ENCODE results near the gene CBL.

CBL gene

DNA sequence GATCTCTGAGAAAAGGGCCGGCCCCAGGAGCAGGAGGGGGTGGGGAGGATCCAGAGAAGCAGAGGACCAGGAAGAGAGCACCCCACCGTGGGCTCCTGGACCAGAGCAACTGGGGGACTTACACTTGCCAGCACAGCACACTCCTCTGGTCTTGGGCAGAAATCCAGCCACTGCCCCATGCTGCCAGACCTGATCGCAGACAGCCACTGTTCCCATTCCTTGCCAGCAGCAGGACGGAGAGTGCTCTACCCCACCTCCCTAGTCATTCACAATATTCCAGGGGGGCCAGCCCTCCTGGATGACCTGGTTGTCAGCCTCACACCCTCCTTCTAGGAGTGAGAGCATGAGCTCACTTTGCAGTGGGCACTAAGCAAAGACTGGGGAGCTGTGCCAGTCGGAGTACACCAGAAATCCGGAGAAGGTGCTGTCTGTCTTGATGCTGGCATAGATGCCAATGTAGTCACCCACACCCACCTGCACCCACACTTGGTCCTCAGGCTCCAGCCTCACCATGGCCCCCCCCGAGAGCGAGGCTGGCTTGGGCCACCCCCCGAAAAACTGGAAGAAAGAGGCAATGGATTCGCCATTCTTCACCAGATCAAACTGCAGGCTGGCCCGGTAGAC is 132.9 kb downstream of the CBL start:
- no peak for TF ChIP-seq ZNF274 (IDR thresholded peaks at IDR 0.05; ENCODE audit: low read depth, low read length)
- H3K4me3 ChIP-seq (ENCODE audit: low read length), result no peak overlapping the region

DNA sequence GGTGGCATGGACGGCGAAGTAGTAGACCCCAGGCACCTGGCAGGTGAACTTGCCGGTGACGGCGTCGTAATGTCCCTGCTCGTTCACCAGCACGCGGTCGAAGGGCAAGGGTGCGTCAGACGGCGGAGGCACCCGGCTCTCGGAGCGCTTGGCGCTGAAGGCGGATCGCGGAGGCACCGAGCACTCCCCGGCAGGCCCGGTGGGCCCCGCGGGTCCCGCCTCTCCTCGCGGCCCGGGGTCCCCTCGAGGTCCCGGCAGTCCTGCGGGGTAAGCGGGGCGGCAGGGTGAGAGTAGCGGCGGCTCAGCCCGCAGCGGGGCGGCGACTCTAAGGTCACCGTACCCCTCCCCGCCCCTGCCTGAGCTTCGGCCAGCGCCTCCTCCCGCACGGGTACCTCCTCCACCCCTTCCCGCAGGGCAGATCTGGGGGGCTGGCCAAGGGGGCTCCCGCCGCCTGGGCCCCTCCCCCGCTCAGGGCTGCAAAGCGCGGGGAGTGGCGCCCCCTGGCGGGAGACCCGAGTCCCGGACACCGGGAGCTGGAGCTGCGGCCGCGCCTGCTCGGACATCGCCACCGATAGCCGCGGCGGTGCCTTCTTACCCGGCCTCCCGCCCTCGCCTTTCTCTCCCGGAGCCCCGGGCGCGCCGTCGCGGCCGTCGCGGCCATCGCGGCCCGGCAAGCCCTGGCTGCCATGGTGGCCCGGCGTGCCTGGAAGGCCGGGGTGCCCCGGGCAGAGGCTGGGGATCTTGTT is 133.6 kb downstream of the CBL start:
- no peak overlapping the region for H3K4me3 ChIP-seq (ENCODE audit: low read length)
- no peak for TF ChIP-seq ZNF274 (IDR thresholded peaks at IDR 0.05; ENCODE audit: low read depth, low read length)

DNA sequence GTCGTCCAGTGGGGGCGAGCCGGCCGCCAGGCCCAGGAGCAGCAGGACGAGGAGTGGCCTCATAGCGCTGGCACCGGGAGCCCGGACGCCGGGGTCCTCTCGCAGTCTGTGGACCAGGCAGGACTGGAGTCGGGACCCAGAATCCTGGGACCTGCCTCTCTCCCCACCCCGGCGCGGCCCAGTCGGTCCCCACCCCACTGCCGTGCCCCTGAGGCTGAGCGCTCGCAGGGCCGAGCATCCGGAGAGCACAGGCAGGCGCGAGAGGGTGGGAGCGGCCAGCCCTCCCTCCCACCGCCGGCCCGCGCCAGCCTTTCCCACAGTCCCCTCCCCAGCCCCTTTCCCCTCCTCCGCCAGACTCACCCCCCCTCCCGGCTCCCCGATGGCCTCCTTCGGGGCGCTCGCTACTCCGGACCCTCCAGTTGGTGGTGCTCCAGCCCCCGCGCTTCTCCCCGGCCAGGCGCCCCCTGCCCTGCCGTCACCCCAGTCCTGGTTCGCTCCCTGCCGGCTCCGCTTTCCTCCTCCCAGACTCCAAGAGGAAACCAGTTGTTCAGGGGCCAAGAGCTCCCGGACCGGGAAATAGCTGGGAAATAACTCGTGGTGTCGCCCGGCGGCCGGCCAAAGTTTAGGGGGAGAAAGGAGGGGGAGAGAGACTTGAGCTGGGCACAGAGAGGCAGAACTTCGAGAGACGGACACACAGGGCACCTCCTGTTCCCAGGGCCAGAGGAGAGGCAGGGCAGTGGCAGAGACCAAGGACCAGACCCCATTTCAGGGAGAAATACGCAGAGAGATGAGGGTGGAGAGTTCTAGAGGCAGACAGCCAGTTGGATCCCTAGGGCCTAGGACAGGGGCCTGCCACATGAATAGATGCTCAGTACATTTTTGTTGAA is 134.4 kb downstream of the CBL start, which contains the start of gene C1QTNF5:
Gene C1QTNF5, minus strand, starts transcription at position 549 of the 887 bp plus-strand sequence. Its CDS starts 486 bp downstream, at position 63.
- TF ChIP-seq ZNF274 (IDR thresholded peaks at IDR 0.05; ENCODE audit: low read depth, low read length), result no peak
- no peak within 1 kb of the TSS for H3K4me3 ChIP-seq (ENCODE audit: low read length)

GRCh38 chr11:119341222-119342022 is 135.3 kb downstream of the CBL start:
- TF ChIP-seq ZNF274 (IDR thresholded peaks at IDR 0.05; ENCODE audit: low read depth, low read length), result no peak
- no peak overlapping the region for H3K4me3 ChIP-seq (ENCODE audit: low read length)

DNA sequence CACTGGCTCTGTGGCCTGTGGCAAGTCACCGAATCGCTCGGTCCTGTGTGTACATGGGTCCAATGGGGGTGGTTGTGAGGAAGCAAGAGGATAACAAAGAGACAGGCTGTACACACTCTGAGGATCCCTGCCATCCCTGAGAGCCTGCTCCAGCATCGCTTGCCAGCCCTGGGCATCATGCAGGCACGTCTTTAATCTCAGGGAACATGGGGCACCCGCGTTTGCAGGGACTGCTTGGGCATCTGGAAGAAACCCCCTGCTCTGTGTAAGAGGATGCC is 135.8 kb downstream of the CBL start:
- no peak for TF ChIP-seq ZNF274 (IDR thresholded peaks at IDR 0.05; ENCODE audit: low read depth, low read length)
- H3K4me3 ChIP-seq (ENCODE audit: low read length), result no peak overlapping the region

DNA sequence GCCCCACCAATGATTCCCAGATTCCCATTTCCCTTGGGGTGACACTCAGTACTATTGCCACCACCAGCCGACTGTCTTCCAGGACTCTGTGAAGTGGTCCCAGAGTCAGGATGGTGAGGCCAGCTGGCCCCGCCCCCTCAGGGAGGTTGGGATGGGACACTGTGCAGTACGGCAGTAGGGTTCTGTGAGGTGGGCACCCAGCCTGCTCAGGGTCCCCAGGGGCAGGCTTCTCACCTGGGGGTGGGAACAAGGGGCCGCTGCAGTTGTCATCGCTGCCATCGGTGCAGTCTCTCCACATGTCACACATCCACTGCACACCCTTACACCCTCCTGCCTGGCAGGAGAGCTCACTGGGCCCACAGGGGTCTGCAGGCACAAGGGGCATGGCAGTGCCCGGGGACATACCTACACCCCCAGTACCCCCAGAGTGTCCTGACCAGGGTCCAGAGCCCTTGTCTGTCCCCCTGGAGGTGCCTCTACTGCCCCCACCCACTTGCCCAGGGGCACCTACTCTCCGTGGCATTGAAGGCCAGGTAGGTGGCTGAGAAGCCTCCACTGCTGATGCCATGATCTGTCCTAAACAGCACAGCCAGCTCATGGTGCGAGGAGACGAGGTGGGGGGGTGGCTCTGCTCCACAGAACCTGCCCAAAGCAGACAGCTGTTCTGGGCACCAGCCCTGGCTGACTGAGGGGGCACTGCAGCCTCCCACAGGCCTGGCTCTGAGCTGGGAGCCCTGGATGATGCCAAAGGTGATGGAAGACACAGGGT is 136.4 kb downstream of the CBL start:
- H3K4me3 ChIP-seq (ENCODE audit: low read length), result no peak overlapping the region
- no peak for TF ChIP-seq ZNF274 (IDR thresholded peaks at IDR 0.05; ENCODE audit: low read depth, low read length)

DNA sequence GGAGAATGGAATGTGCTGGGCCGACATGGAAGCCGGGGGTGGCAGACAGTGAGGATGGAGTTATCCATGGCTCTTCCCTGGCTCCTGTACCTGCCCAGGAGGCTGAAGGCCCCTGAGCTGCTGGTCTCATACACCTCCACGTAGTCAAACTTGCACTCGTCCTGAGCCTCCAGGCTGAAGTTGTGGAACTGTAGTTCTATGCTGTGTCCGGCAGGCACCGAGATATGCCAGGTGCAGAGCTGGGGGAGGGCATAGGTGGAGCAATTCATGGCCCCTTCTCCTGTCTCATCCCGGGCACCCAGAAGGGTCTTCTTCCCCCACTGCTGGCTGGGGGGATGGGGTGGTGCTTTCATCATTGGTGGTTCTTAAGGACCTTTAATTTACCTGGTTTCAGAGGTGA is 137.6 kb downstream of the CBL start:
- TF ChIP-seq ZNF274 (IDR thresholded peaks at IDR 0.05; ENCODE audit: low read depth, low read length), result no peak
- H3K4me3 ChIP-seq (ENCODE audit: low read length), result no peak overlapping the region

- TF ChIP-seq ZNF274 (IDR thresholded peaks at IDR 0.05; ENCODE audit: low read depth, low read length), result no peak
- no peak overlapping the region for H3K4me3 ChIP-seq (ENCODE audit: low read length)
Observed at GRCh38 chr11:119344291-119345010, 138.3 kb downstream of the CBL start.

DNA sequence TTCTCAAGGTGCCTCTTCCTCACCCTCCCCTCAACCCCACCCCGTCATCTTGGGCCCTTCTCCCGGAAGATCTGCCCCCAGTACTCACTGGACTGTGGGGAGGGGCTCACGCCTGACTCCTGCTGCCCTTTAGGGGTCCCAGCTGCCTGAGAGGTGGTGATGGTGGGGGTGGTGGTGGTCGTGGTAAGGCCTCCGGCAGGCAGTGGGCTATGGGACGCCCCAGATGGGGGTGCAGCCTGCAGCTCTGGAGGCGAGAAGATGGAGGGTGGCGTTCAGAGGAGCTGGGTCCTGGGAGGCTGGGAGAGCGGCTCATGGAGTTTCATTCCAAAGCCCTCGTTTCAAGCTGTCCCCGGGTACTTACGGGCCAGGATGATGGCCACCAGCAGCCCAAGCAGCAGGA is 139.5 kb downstream of the CBL start:
- H3K4me3 ChIP-seq (ENCODE audit: low read length), result no peak overlapping the region
- no peak for TF ChIP-seq ZNF274 (IDR thresholded peaks at IDR 0.05; ENCODE audit: low read depth, low read length)

- H3K4me3 ChIP-seq (ENCODE audit: low read length), result no peak within 1 kb of the TSS
- no peak for TF ChIP-seq ZNF274 (IDR thresholded peaks at IDR 0.05; ENCODE audit: low read depth, low read length)
Observed at GRCh38 chr11:119346605-119347004, 140.5 kb downstream of the CBL start, which contains the start of gene MFRP. Gene MFRP (minus strand): TSS chr11:119346705. CDS start chr11:119346513, 192 bp downstream.

DNA sequence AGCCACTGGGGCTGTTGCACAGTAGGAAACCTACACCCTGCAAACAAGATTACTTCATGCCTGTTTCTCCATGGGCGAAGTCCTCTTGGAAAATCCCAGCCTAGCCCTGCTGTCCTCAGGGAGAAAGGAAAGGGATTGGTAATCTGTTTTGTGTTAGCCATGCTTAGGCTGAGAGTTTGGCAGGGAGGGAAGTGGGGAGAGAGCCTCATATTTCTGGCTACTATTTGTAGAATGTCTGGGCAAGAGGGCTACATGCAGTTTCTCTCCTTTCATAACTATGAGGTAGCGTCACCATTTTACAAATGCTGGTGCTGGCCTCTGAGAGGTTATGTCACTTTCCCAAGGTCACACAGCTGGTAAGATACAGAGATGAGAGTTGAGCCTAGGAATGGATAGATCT is 141.1 kb downstream of the CBL start:
- no peak overlapping the region for H3K4me3 ChIP-seq (ENCODE audit: low read length)

DNA sequence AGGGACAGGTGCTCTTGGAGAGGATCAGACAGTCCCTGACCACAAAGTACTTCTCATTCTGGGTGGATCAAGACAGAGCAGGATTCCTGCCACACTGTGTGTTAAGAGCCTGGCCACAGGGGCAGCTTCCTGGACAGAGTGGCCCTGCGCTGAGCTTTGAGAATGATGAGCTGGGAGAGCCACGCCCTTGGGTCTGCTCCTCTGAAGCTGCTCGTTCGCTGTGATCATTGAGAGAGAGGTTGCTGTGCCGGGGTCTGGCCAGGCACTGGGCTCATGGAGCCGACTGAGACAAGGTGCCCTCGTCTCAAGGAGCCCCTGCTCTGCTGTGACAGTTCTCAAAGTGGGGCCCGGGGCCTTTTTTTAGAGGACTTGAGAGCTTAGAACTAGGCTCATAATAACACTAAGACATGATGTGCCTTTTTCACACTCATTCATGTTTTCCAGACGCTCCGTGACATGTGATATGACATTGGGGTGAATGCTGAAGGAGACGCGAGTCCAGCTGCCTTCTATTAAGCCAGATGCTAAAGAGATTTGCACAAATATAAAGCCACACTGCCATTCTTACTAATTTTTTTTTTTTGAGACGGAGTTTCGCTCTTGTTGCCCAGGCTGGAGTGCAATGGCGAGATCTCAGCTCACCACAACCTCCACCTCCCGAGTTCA is 141.9 kb downstream of the CBL start:
- no peak for TF ChIP-seq ZNF274 (IDR thresholded peaks at IDR 0.05; ENCODE audit: low read depth, low read length)
- no peak overlapping the region for H3K4me3 ChIP-seq (ENCODE audit: low read length)

More for the DNA sequence above, 141.1 kb downstream of the CBL start:
- TF ChIP-seq ZNF274 (IDR thresholded peaks at IDR 0.05; ENCODE audit: low read depth, low read length), result no peak

All from GM08714 (cell line).